K562 (cell line): ENCODE data around the gene SPTLC3. TPM values are rescaled to one million over a fixed set of nuclear protein-coding genes. Genes with fewer than 3 reads are reported as not detected.

Experiments
- ATAC-seq: fragments of 200-7000 bp; cut with Tn5 transposase; 3 replicates; pipeline ENCODE4 v1.9.1; 2020; ENCODE audit warnings: moderate library complexity
- BruUV-seq: library from RNA; stranded (reverse); fragments of 400-500 nt; replicated peaks from 2 replicates; lab custom pipeline; 2021; lab: Mats Ljungman, UMichigan
- CTCF ChIA-PET: fragments of 300-600 bp; formaldehyde crosslinking; extraction: SDS; loops from one replicate; lab custom pipeline; 2021; ENCODE audit warnings: low intra/inter-chr PET ratio; lab: Yijun Ruan, JAX
- POLR2A ChIA-PET: fragments of 300-600, 350-650 bp; sonication (Branson Sonifier 250); formaldehyde crosslinking; extraction: SDS; loops from one replicate; lab custom pipeline; 2021; ENCODE audit warnings: antibody characterized with exemption, inconsistent platforms; lab: Yijun Ruan, JAX
- DNase-seq, 4 experiments: peaks; one replicate each; pipeline versions ENCODE4 v3.0.0 to v3.0.0-alpha.2; 2011 to 2018; ENCODE audit warnings: low spot score in 3 of 4, mixed read lengths in 3 of 4; ENCODE audit errors: extremely low read depth in 1 of 4
- FAIRE-seq: peaks from 2 replicates; lab custom pipeline; 2011; peaks lifted over from hg19 to GRCh38; lab: Jason Lieb, UNC
- H2AFZ ChIP-seq: 2 replicates; pipeline ENCODE4 v1.6.0; 2011; ENCODE audit warnings: low read depth, low read length, control low read depth, inconsistent platforms
- H3K27ac ChIP-seq: fragments of 200-600 bp; 3 replicates; pipeline ENCODE4 v1.8.0; 2011; ENCODE audit warnings: low read depth, mild to moderate bottlenecking, control low read depth, inconsistent platforms, low read length, moderate library complexity, mixed read lengths; ENCODE audit errors: extremely low read depth
- H3K27me3 ChIP-seq, 2 experiments: fragments of 300-600 bp in 1 of 2; 2 replicates in 1 of 2; 3 replicates in 1 of 2; pipeline versions ENCODE4 v1.6.0 to v1.8.0; 2011; ENCODE audit warnings: inconsistent platforms in 2 of 2, low read length in 2 of 2, mild to moderate bottlenecking in 1 of 2, mixed read lengths in 1 of 2, moderate library complexity in 1 of 2; ENCODE audit not compliant: control insufficient read depth in 2 of 2, insufficient read depth in 2 of 2
- H3K36me3 ChIP-seq: fragments of 300-600 bp; 3 replicates; pipeline ENCODE4 v1.8.0; 2011; ENCODE audit warnings: mild to moderate bottlenecking, low read length, inconsistent platforms; ENCODE audit not compliant: control insufficient read depth, insufficient read depth
- H3K4me1 ChIP-seq, 2 experiments: fragments of 200-600 bp in 1 of 2; replicated peaks in 1 of 2; 2 replicates in 1 of 2; 3 replicates in 1 of 2; pipeline versions ENCODE4 v1.5.1 to v1.8.0; 2011; ENCODE audit warnings: inconsistent platforms in 2 of 2, low read length in 2 of 2, mild to moderate bottlenecking in 1 of 2, mixed read lengths in 1 of 2, moderate library complexity in 1 of 2; ENCODE audit not compliant: control insufficient read depth in 2 of 2, insufficient read depth in 2 of 2
- H3K4me2 ChIP-seq: 2 replicates; pipeline ENCODE4 v1.6.1; 2011; ENCODE audit warnings: low read length, control low read depth, inconsistent platforms, mixed read lengths; ENCODE audit not compliant: insufficient read depth
- H3K4me3 ChIP-seq: fragments of 200-600 bp; sonication (generic), shearing (Covaris generic); 2 replicates; pipeline ENCODE4 v1.5.1; 2016; ENCODE audit warnings: control low read depth, inconsistent platforms
- H3K79me2 ChIP-seq: fragments of 200-600 bp; 3 replicates; pipeline ENCODE4 v1.8.0; 2011; ENCODE audit warnings: low read length, inconsistent platforms; ENCODE audit not compliant: control insufficient read depth, insufficient read depth
- H3K9ac ChIP-seq, 2 experiments: 2 replicates each; pipeline versions ENCODE4 v1.6.0 to v1.6.1; 2011; ENCODE audit warnings: low read depth in 2 of 2, low read length in 2 of 2, control low read depth in 1 of 2, inconsistent platforms in 1 of 2, mild to moderate bottlenecking in 1 of 2, mixed read lengths in 1 of 2; ENCODE audit not compliant: insufficient read depth in 1 of 2
- H3K9me1 ChIP-seq: one replicate; pipeline ENCODE4 v1.6.0; 2011; ENCODE audit warnings: inconsistent platforms, mild to moderate bottlenecking, low read length, moderate library complexity; ENCODE audit not compliant: control insufficient read depth, insufficient read depth
- H3K9me3 ChIP-seq: replicated peaks from 2 replicates; pipeline ENCODE4 v1.5.1; 2011; ENCODE audit warnings: low read depth, low read length, inconsistent platforms; ENCODE audit not compliant: control insufficient read depth, insufficient read depth
- H4K20me1 ChIP-seq: replicated peaks from 2 replicates; pipeline ENCODE4 v1.6.1; 2011; ENCODE audit warnings: low read length, inconsistent platforms, mixed read lengths; ENCODE audit not compliant: control insufficient read depth, insufficient read depth
- C11orf30 ChIP-seq: fragments of 450-650 bp; IDR thresholded peaks from 2 replicates; pipeline ENCODE4 v1.6.1; 2016; ENCODE audit warnings: low read depth, mild to moderate bottlenecking
- CHCHD3 ChIP-seq: fragments of 250-450 bp; sonication (Bioruptor Pico); IDR thresholded peaks from 2 replicates; pipeline ENCODE4 v2.1.2; 2022; ENCODE audit warnings: mild to moderate bottlenecking
- DACH1 ChIP-seq: fragments of 450-650 bp; IDR thresholded peaks from 2 replicates; pipeline ENCODE4 v1.6.1; 2018; ENCODE audit not compliant: partially characterized antibody
- DDX20 ChIP-seq: fragments of 450-650 bp; IDR thresholded peaks from 2 replicates; pipeline ENCODE4 v1.6.1; 2016; ENCODE audit warnings: missing genetic modification characterization, low read depth, mild to moderate bottlenecking, missing compliant biosample characterization, moderate library complexity
- ELF4 ChIP-seq: fragments of 450-650 bp; formaldehyde crosslinking; IDR thresholded peaks from 2 replicates; pipeline ENCODE4 v1.4.0; 2022; ENCODE audit warnings: missing genetic modification characterization
- KAT2B ChIP-seq: IDR thresholded peaks from one replicate; pipeline ENCODE4 v1.6.1; 2012; ENCODE audit warnings: low read depth, mild to moderate bottlenecking, control low read depth, inconsistent platforms, low read length, moderate library complexity
- KDM5B ChIP-seq: fragments of 200-600 bp; sonication (generic); IDR thresholded peaks from 2 replicates; pipeline ENCODE4 v1.6.1; 2012; ENCODE audit warnings: low read depth, mild to moderate bottlenecking, moderate library complexity, low read length, control low read depth, inconsistent platforms; ENCODE audit not compliant: insufficient replicate concordance
- PHF21A ChIP-seq: fragments of 450-650 bp; IDR thresholded peaks from 2 replicates; pipeline ENCODE4 v1.6.1; 2017; ENCODE audit warnings: low read depth, borderline replicate concordance
- RBM14 ChIP-seq: fragments of 200-400 bp; formaldehyde crosslinking; IDR thresholded peaks from 2 replicates; pipeline ENCODE4 v1.6.1; 2018; ENCODE audit warnings: low read depth, mild to moderate bottlenecking, low read length, moderate library complexity, borderline replicate concordance; ENCODE audit not compliant: insufficient read depth
- SMARCC2 ChIP-seq: fragments of 450-650 bp; IDR thresholded peaks from 2 replicates; pipeline ENCODE4 v1.6.1; 2017; ENCODE audit warnings: antibody characterized with exemption, moderate library complexity, mild to moderate bottlenecking, low read depth
- ZEB2 ChIP-seq: fragments of 450-650 bp; IDR thresholded peaks from 2 replicates; pipeline ENCODE4 v1.6.1; 2016
- ZNF445 ChIP-seq: fragments of 250-450 bp; sonication (Bioruptor Pico); IDR thresholded peaks from 2 replicates; pipeline ENCODE4 v1.4.0; 2020; ENCODE audit warnings: low read depth, mild to moderate bottlenecking, moderate library complexity
- ZNF507 ChIP-seq: conservative IDR thresholded peaks from 2 replicates; pipeline ENCODE4 v1.6.1; 2017; ENCODE audit warnings: missing genetic modification characterization, missing compliant biosample characterization
- WGBS: fragments of 100-300 bp; shearing (Covaris generic); methylation state at CpG from one replicate; pipeline ENCODE4 v1.1.6; 2016; ENCODE audit warnings: low coverage, mixed read lengths; ENCODE audit not compliant: insufficient coverage; ENCODE audit errors: missing lambda C conversion rate; 5-methylcytosine and 5-hydroxymethylcytosine counted together
- in situ Hi-C: fragments of 300-500 bp; cut with MboI; formaldehyde crosslinking; loops from 4 replicates; pipeline ENCODE4 v1.15.0; 2018; ENCODE audit warnings: inconsistent platforms, mixed read lengths
- intact Hi-C: fragments of 100-400 bp; cut with micrococcal nuclease; formaldehyde crosslinking; loops from 2 replicates; pipeline ENCODE4 v1.14.2; 2022
- polyA plus RNA-seq, 8 experiments: library from polyadenylated mRNA; depleted of rRNA in 4 of 8; stranded (reverse) in 5 of 8; unstranded in 3 of 8; fragments of >200 nt; fragmentation: Nextera tagmentation in 2 of 8; fragmentation: Illumina TruSeq in 1 of 8; extraction: Ambion mirVana in 2 of 8; extraction: Trizol in 1 of 8; gene quantifications; 2 replicates each; pipeline versions ENCODE4 v1.2.1 to v1.2.3, GENCODE V29; 2011 to 2014; ENCODE audit warnings: inconsistent platforms in 1 of 8, missing spikeins in 1 of 8
- total RNA-seq, 7 experiments: library from RNA; depleted of rRNA in 6 of 7; stranded (reverse); fragments of >200 nt in 6 of 7; fragmentation: Illumina TruSeq in 2 of 7; extraction: Trizol in 2 of 7; gene quantifications; 2 replicates each; pipeline versions ENCODE4 v1.2.1 to v1.2.3, GENCODE V29; 2011 to 2021; ENCODE audit warnings: low replicate concordance in 1 of 7
- TF ChIP-seq, protein P1 (sequence below): sonication (generic); formaldehyde crosslinking; IDR thresholded peaks from 2 replicates; pipeline ENCODE4 v1.8.0; 2022; ENCODE audit warnings: mild to moderate bottlenecking, missing genetic modification reagents, borderline replicate concordance
- TF ChIP-seq, protein P2 (sequence below): fragments of 450-650 bp; IDR thresholded peaks from one replicate; pipeline ENCODE4 v1.6.1; 2018; ENCODE audit warnings: mild to moderate bottlenecking, moderate library complexity; ENCODE audit not compliant: partially characterized antibody
- TF ChIP-seq, protein P3 (sequence below): fragments of 250-450 bp; sonication (Bioruptor Pico); IDR thresholded peaks from 2 replicates; pipeline ENCODE4 v1.8.0; 2021; ENCODE audit warnings: moderate library complexity, mild to moderate bottlenecking, inconsistent platforms
- TF ChIP-seq, protein P4 (sequence below), 2 experiments: fragments of 450-650 bp; conservative IDR thresholded peaks; 2 replicates each; pipeline ENCODE4 v1.6.1; 2017; ENCODE audit warnings: mild to moderate bottlenecking in 2 of 2, moderate library complexity in 2 of 2

The SPTLC3 gene
- total and polyA plus RNA-seq, 9 of the 15 experiments (the other 6 are each of a cell fraction or from before 2014, with no cell fraction given) = not detected

DNA sequence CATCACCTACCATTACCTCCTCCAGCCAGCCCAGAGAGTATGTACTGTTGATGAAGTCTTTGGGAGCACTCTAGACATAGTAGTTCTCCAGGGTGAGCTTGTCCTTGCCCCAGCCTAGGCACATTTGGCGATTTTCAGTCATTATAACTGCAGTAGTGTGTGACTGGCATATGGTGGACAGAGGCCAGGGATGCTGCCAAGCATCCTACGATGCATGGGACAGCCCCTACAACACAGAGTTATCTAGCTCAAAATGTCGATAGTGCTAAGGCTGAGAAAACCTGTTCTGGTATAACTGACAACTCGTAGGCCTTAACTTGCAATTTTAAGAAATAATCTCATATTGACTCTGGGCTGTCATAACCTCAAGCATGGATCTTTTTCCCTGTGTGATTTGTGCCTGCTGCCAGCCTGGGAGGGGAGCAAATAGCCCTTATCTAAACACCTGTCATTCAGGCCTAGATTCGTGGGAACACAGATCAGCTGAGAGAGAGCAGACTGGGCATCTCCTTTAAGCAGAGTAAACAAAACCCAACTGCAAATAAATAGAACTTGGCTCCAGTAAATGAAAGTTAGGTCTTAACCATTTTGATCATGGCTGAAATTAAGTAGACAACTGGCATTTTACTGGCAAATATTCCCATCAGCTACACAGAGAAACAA, 102.6 kb downstream of the SPTLC3 start (continued):
- TF ChIP-seq SMARCC2 = no peak
- no peak for TF ChIP-seq DACH1
- no peak for TF ChIP-seq ZEB2
- TF ChIP-seq KAT2B = no peak
- TF ChIP-seq ZNF507 (tag) = no peak
- TF ChIP-seq, protein P1, sequence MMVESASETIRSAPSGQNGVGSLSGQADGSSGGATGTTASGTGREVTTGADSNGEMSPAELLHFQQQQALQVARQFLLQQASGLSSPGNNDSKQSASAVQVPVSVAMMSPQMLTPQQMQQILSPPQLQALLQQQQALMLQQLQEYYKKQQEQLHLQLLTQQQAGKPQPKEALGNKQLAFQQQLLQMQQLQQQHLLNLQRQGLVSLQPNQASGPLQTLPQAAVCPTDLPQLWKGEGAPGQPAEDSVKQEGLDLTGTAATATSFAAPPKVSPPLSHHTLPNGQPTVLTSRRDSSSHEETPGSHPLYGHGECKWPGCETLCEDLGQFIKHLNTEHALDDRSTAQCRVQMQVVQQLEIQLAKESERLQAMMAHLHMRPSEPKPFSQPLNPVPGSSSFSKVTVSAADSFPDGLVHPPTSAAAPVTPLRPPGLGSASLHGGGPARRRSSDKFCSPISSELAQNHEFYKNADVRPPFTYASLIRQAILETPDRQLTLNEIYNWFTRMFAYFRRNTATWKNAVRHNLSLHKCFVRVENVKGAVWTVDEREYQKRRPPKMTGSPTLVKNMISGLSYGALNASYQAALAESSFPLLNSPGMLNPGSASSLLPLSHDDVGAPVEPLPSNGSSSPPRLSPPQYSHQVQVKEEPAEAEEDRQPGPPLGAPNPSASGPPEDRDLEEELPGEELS (CRISPR knock-in tag) = no peak
- TF ChIP-seq, protein P2, sequence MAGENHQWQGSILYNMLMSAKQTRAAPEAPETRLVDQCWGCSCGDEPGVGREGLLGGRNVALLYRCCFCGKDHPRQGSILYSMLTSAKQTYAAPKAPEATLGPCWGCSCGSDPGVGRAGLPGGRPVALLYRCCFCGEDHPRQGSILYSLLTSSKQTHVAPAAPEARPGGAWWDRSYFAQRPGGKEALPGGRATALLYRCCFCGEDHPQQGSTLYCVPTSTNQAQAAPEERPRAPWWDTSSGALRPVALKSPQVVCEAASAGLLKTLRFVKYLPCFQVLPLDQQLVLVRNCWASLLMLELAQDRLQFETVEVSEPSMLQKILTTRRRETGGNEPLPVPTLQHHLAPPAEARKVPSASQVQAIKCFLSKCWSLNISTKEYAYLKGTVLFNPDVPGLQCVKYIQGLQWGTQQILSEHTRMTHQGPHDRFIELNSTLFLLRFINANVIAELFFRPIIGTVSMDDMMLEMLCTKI = no peak
- TF ChIP-seq, all 486 proteins: peak for 0

DNA sequence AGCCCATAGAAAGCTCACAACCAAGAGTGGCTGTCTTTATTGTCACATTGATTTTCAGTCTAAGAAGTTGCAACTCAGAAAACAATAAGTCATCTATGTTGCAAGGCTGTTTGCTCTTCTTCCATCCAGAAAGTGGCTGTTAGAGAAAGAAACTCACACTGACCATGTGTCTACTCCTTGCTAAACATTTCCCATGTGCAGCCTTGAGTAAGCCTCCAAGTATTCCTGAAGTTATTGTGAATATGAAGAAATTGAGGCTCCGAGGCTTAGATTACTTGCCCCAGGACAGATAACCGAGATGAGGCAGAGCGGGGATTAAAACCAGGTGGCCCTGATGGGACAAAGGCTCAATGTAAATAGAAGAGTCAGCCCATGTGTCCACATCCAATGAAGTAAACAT, 105.0 kb downstream of the SPTLC3 start:
- Histone ChIP-seq H2AFZ (no peak overlapping the region), H3K79me2 (no peaks in the 10 kb centered on the region), H3K4me3 (no peak overlapping the region), H3K9me3 (no peaks in the 10 kb centered on the region), H3K36me3 (no peaks in the 10 kb centered on the region), H3K4me2 (no peak overlapping the region), H3K4me1 (no peaks in the 10 kb centered on the region), H4K20me1 (no peaks in the 10 kb centered on the region), H3K27ac (no peak overlapping the region), H3K27me3 (no peaks in the 10 kb centered on the region), H3K9me1 (no peaks in the 10 kb centered on the region), H3K9ac (no peak overlapping the region)
- ChIA-PET POLR2A (no interaction called here), CTCF (no interaction called here)
- BruUV-seq = no TSS peak
- no peak for DNase-seq
- no peak for ATAC-seq
- WGBS = 4% methylated on average over 3 of the region's 3 CpGs
- intact Hi-C loops = loop anchor here (10.0 kb wide), 1 partner anchor 941 kb away; no protein-coding TSS in a partner anchor
- in situ Hi-C loops = no loop called here
- no peak for FAIRE-seq
- TF ChIP-seq CHCHD3 = no peak
- TF ChIP-seq, protein P3, sequence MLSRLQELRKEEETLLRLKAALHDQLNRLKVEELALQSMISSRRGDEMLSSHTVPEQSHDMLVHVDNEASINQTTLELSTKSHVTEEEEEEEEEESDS = no peak
- no peak for TF ChIP-seq KDM5B
- TF ChIP-seq, protein P4, sequence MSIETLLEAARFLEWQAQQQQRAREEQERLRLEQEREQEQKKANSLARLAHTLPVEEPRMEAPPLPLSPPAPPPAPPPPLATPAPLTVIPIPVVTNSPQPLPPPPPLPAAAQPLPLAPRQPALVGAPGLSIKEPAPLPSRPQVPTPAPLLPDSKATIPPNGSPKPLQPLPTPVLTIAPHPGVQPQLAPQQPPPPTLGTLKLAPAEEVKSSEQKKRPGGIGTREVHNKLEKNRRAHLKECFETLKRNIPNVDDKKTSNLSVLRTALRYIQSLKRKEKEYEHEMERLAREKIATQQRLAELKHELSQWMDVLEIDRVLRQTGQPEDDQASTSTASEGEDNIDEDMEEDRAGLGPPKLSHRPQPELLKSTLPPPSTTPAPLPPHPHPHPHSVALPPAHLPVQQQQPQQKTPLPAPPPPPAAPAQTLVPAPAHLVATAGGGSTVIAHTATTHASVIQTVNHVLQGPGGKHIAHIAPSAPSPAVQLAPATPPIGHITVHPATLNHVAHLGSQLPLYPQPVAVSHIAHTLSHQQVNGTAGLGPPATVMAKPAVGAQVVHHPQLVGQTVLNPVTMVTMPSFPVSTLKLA (conservative IDR thresholded peaks at IDR 0.05) = no peak
- TF ChIP-seq DDX20 (tag) = no peak
- TF ChIP-seq C11orf30 = no peak
- no peak for TF ChIP-seq KAT2B
- TF ChIP-seq ELF4 = no peak
- TF ChIP-seq PHF21A = no peak
- no peak for TF ChIP-seq ZNF445 (CRISPR knock-in tag)
- no peak for TF ChIP-seq RBM14
